Right atrium auricular region (tissue), 2 donors: ENCODE data around the gene SLC25A10. TPM values are rescaled to one million over a fixed set of nuclear protein-coding genes. Genes with fewer than 3 reads are reported as not detected.

Experiments used
- DNase-seq: peaks from one replicate; pipeline ENCODE4 v3.0.0-alpha.2; 2019; ENCODE audit warnings: low spot score
- H3K27ac ChIP-seq, 2 donors: fragments of 200-600 bp; sonication (generic); 1 replicate in 1 of 2; 2 replicates in 1 of 2; pipeline ENCODE4 v1.5.1; 2016 to 2019
- H3K27me3 ChIP-seq, 2 donors: fragments of 200-600 bp; sonication (generic); one replicate each; pipeline versions ENCODE4 v1.5.1 to v1.6.0; 2017 to 2019
- H3K36me3 ChIP-seq: fragments of 200-600 bp; sonication (generic); one replicate; pipeline ENCODE4 v1.5.1; 2016
- H3K4me1 ChIP-seq, 2 donors: fragments of 200-600 bp; sonication (generic); one replicate each; pipeline versions ENCODE4 v1.5.1 to v1.6.0; 2017 to 2019
- H3K4me3 ChIP-seq, 2 donors: fragments of 200-600 bp; sonication (generic); 1 replicate in 1 of 2; 2 replicates in 1 of 2; pipeline ENCODE4 v1.5.1; 2017 to 2019; ENCODE audit warnings: mild to moderate bottlenecking in 1 of 2, moderate library complexity in 1 of 2
- H3K9me3 ChIP-seq, 2 donors: fragments of 200-600 bp; sonication (generic); one replicate each; pipeline ENCODE4 v1.5.1; 2019
- total RNA-seq, 2 donors: library from RNA; depleted of rRNA; stranded (reverse); fragments of >200 nt; gene quantifications; one replicate each; pipeline ENCODE4 v1.1.0, GENCODE V29; 2016
- TF ChIP-seq, protein P1 (sequence below), 2 donors: fragments of 200-600 bp; sonication (generic); IDR thresholded peaks; one replicate each; pipeline ENCODE4 v1.5.1; 2019; ENCODE audit warnings: antibody characterized with exemption in 2 of 2

SLC25A10 gene
- total RNA-seq, 2 donors from 2014 or later: 6.6 to 18.2 TPM

DNA sequence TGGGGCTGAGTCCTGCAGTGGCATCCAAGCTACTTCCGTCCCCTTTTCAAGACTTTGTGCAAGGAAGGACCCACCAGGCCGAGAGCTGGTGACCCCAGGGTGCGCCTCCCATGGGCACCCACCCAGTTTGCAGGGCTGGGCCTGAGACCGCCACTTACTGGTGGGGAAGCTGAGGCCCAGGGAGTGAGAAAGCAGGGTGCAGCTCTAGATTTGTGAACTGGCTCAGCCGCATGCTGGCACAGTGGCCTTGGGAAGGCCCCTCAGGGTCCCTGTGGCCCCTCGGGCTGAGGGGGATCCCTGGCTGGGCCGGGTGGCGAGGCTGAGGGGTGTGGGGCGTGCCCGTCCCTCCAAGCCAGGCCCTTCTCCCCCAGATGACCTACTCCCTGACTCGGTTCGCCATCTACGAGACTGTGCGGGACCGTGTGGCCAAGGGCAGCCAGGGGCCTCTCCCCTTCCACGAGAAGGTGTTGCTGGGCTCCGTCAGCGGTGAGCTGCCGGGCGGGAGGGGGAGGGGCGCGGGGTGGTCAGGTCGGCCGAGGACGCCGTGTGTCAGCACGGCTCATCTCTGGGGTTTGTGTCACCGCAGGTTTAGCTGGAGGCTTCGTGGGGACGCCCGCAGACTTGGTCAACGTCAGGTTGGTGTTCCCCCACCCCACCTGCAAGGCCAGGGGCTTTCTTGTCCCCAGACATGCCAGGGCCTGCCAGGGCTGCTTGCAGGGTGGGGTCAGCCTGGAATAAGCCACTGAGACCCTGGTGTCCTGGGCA is 3.2 kb downstream of the SLC25A10 start:
- Histone ChIP-seq H3K9me3 (no peaks in the 10 kb centered on the region), H3K27ac (no peak overlapping the region), H3K36me3 (no peaks in the 10 kb centered on the region), H3K27me3 (no peaks in the 10 kb centered on the region), H3K4me1 (peaks cover 0 to 32% of the 10 kb centered on the region in 2 donors), H3K4me3 (no peak overlapping the region)
- DNase-seq: no peak
- TF ChIP-seq, protein P1, sequence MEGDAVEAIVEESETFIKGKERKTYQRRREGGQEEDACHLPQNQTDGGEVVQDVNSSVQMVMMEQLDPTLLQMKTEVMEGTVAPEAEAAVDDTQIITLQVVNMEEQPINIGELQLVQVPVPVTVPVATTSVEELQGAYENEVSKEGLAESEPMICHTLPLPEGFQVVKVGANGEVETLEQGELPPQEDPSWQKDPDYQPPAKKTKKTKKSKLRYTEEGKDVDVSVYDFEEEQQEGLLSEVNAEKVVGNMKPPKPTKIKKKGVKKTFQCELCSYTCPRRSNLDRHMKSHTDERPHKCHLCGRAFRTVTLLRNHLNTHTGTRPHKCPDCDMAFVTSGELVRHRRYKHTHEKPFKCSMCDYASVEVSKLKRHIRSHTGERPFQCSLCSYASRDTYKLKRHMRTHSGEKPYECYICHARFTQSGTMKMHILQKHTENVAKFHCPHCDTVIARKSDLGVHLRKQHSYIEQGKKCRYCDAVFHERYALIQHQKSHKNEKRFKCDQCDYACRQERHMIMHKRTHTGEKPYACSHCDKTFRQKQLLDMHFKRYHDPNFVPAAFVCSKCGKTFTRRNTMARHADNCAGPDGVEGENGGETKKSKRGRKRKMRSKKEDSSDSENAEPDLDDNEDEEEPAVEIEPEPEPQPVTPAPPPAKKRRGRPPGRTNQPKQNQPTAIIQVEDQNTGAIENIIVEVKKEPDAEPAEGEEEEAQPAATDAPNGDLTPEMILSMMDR (IDR thresholded peaks at IDR 0.05): no peak

DNA sequence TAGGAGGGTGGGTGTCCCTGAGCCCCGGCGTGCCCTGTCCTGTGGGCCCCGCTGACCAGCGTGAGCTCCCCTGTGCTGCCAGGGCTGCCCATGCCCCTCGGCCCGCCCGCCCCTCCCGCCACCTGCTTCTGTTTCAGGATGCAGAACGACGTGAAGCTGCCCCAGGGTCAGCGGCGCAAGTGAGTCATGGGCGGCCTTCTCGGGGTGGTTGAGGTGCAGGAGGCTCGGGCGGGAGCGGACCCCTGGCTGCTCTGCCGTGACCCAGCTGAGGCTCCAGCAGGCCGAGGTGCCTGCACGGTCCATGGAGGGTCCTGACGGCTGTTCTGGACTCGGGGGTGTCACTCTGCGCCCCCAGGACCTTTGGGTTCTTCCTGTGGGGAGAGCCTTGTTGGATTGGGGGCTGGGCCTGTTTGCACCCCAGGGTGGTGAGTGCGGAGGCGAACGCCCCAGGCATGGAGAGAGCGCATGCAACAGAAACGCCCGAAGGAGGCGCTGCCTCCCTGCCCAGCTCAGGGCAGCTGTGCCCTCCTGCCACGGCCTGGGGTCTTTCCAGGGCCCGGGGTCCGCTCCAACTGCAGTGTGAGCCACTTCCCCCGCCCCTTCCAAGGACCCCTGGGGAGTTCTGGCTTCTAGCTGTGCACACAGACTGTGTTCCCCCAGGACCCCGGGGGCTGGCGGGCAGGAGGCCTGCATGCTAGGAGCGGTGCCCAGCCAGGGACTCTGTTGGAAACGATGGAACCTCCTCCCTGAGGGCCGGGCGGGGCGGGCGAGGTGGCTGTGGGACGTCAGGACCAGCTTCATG is 4.0 kb downstream of the SLC25A10 start:
- TF ChIP-seq, protein P1 (IDR thresholded peaks at IDR 0.05): no peak
- no peak overlapping the region for H3K4me3 ChIP-seq
- H3K27me3 ChIP-seq: no peaks in the 10 kb centered on the region
- H3K27ac ChIP-seq: no peak overlapping the region
- no peak for DNase-seq
- H3K36me3 ChIP-seq: no peaks in the 10 kb centered on the region
- no peaks in the 10 kb centered on the region for H3K9me3 ChIP-seq
- H3K4me1 ChIP-seq: peaks cover 0 to 24% of the 10 kb centered on the region in 2 donors

DNA sequence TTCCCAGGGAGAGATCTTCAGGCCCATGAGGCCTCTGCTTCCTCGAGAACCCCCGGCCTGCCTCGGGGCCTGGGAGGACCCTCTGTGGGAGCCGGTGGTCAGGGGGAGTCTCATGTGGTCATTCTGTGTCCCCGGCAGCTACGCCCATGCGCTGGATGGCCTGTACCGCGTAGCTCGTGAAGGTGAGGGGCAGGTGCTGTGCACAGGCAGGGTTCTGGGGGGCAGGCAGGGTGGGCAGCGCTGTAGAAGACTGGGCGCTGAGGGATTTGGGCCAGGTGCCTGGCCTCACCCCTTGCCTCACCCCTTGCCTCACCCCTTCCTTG is 4.6 kb downstream of the SLC25A10 start:
- Histone ChIP-seq H3K27ac (no peak overlapping the region), H3K36me3 (no peaks in the 10 kb centered on the region), H3K9me3 (no peaks in the 10 kb centered on the region), H3K27me3 (no peaks in the 10 kb centered on the region), H3K4me3 (no peak overlapping the region), H3K4me1 (peaks cover 0 to 18% of the 10 kb centered on the region in 2 donors)
- no peak for DNase-seq
- TF ChIP-seq, protein P1 (IDR thresholded peaks at IDR 0.05): no peak

DNA sequence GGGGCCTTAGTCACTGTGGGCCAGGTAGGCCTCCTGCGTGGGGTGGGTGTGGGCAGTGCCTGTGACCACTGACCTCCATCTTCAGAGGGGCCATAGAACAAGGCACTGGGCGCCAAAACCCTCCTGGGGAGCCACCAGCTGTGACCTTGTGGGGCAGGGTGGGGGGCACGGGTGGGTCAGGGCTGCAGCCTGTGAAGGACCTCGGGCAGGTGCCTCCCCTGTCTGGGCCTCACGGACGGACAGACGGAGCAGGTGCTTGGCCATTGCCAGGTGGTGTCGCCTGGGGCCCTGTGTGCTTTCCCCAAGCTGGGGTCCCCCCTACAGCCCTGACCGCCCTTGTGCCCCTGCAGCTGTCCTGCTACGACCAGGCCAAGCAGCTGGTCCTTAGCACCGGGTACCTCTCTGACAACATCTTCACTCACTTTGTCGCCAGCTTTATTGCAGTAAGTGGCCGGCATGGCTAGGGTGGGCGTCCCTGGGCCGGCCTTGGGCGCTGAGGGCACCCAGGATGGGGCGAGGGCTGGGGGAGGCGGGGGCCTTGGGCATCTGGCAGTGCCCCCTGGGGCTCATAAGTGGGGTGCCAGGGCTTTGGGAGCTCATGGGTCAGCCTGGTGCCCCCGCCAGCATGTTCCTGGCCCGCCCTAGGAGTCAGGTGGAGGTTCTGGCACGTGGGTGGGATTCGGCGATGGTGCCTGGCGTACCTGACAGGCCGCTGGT is 5.1 kb downstream of the SLC25A10 start:
- Histone ChIP-seq H3K27me3 (no peaks in the 10 kb centered on the region), H3K4me1 (peaks cover 0 to 19% of the 10 kb centered on the region in 2 donors), H3K9me3 (no peaks in the 10 kb centered on the region), H3K36me3 (no peaks in the 10 kb centered on the region), H3K27ac (no peak overlapping the region), H3K4me3 (no peak overlapping the region)
- TF ChIP-seq, protein P1 (IDR thresholded peaks at IDR 0.05): no peak
- no peak for DNase-seq

DNA sequence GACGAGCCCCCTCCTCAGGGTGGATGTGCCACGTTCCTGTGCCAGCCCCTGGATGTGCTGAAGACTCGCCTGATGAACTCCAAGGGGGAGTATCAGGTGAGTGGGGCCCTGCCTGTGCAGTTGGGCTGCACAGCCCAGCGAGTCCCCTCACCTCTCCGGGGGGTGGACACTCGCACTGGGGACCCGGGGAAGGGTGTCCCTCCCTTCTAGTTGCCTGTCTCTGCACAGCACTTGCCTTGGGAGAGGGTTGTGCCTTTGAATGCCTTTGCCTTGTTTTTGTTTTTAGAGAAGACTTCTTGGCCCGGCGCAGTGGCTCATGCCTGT is 5.6 kb downstream of the SLC25A10 start:
- H3K27ac ChIP-seq: no peak overlapping the region
- H3K36me3 ChIP-seq: no peaks in the 10 kb centered on the region
- H3K9me3 ChIP-seq: no peaks in the 10 kb centered on the region
- peaks cover 0 to 18% of the 10 kb centered on the region in 2 donors for H3K4me1 ChIP-seq
- no peaks in the 10 kb centered on the region for H3K27me3 ChIP-seq
- H3K4me3 ChIP-seq: no peak overlapping the region
- TF ChIP-seq, protein P1 (IDR thresholded peaks at IDR 0.05): no peak
- DNase-seq: no peak
